T-helper 2 cell treated with Interferon-gamma antibody and Interleukin-4, amounts not matched to agents 100 ng/mL and 5 ng/mL, for 36 hours (primary cell): ENCODE measurements around the gene CYP26A1. TPM values are rescaled to one million over a fixed set of nuclear protein-coding genes. Genes with fewer than 3 reads are reported as not detected.

Experiments
- intact Hi-C: fragments of 100-400 bp; cut with micrococcal nuclease; formaldehyde crosslinking; loops from one replicate; pipeline ENCODE4 v1.15.1; 2023
- total RNA-seq: library from RNA; stranded (reverse); gene quantifications from 2 replicates; pipeline ENCODE4 v1.2.3, GENCODE V29; 2022

Gene CYP26A1
- total RNA-seq, 1 donor from 2014 or later, result not detected

DNA sequence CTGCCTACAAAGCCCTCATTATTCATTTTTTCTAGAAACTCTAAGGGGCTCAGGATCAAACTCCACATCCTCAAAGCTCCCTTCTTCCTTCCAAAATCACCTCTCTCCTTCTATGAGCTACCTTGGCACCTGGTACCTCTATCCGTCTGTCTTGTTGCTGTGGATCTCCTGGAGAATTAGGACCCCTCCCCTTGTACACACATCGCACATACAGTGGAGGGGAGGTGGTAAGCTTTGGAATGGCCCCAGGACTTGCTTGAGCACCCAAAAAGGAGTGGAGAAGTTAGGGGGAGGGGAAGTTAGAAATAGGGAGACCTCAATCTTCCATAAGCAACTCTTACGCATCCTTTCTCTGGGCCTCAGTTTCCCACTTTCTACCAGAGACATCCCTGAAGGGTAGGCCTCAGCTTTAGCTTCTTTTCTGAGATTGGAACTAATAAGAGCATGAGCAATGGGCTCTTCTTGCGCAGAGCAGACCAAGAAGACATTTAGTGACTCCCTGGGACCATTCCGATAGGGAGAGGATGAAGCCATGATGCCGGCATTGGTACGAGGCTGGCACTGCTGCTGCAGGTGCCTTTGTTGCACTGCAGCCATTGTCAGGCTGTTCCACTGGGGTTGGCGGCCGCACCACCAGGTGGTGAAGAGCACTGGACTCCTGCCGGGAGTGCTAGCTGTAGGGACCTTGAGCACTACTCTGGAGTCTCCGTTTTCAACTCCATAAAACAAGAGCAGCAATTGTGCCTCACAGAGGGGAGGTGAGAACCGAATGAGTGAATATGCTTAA, 8.6 kb upstream of the CYP26A1 start:
- intact Hi-C loops, result loop anchor here (5.0 kb wide), 1 partner anchor 373 kb away; no protein-coding TSS in a partner anchor

DNA sequence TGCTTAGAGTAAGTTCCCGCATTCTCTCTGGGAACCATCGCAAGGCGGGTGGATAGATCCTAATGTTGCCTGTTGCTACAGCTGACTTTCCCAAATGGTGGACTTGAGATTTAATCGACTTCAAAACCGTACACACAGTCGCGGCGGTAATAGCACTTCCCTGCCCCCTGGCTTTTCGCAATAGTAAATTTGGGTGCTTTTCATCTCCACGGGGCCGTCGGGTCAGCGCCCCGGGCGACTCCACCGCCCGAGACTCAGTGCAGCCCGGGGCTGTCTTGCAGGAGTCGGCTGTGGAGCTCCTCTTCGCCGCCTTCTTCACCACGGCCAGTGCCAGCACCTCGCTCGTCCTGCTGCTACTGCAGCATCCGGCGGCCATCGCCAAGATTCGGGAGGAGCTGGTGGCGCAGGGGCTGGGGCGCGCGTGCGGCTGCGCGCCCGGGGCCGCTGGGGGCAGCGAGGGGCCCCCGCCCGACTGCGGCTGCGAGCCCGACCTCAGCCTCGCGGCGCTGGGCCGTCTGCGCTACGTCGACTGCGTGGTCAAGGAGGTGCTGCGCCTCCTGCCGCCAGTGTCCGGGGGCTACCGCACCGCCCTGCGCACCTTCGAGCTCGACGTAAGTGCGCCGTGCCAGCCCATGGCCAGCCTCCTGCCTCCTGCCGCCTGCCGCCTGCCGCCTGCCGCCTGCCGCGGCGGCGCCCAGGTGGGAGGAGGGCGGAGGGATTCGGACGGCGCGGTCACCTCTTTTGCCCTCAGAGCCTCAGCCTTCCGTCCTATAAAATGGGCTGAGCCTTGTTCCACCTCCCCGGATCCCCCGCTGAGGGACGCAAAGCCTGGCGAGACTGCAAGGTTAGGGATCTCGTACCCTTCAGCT, 7.8 kb upstream of the CYP26A1 start:
- intact Hi-C loops, result loop anchor here (5.0 kb wide), 1 partner anchor 374 kb away; no protein-coding TSS in a partner anchor

DNA sequence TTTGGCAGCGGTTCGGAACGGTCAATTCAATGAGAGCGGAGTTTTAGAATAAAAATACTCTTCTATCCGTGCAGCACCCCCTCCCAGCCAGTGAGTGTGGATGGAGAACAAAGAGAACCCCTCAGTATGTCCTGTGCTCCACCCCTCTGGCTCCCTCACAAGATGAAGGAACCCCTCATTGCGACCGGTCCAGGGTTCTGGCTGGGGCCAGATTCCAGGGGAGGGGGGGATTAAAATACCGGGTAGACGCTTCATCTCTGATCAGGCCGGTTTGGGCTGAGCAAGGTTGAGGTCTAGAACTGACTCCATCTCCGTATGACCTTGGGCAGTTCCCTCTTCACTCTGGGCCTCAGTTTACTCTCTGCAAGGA, 7.2 kb upstream of the CYP26A1 start:
- intact Hi-C loops, result loop anchor here (5.0 kb wide), 1 partner anchor 374 kb away; no protein-coding TSS in a partner anchor

DNA sequence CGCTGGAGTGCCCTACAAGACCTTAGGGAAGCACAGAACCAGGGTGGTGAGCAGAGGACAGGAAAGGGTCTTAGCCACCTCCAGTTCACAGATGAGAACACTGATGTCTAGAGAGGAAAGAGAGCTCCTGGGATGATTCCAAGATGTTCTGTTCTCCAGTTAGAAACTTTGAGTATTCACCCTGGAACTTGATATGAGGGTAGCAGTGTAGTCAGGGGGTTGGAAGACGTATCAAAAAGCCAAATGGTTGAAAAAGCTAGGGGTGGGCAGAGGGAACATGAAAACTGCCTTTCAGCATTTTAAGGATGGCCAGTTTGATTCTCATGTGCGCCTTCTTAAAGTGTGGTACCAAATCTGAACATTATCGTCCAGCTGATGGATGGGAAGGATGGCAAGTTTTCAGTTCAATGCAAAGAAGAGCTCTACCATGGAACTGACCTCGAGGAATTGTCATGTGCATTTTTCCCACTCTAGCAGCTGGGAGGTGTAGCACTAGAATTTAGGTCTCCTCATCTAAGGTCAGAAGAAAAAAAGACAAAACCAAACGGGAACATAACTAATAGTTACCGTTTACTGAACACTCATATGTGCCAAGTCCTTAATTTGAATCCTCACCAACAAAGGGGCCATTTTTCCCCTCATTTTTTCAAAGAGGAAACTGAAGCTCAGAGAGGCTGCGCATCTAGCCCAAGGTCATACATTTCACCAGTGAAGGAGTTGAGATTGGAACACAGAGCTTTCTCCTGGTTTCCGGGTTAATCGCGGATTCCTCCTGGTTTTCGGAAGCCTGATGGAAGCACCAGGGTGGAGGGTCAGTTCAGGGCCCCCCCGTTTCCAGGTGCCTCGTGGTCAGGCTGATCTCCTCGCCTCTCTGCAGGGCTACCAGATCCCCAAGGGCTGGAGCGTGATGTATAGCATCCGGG, 6.0 kb upstream of the CYP26A1 start:
- intact Hi-C loops, result loop anchor here (5.0 kb wide), 1 partner anchor 375 kb away; no protein-coding TSS in a partner anchor

DNA sequence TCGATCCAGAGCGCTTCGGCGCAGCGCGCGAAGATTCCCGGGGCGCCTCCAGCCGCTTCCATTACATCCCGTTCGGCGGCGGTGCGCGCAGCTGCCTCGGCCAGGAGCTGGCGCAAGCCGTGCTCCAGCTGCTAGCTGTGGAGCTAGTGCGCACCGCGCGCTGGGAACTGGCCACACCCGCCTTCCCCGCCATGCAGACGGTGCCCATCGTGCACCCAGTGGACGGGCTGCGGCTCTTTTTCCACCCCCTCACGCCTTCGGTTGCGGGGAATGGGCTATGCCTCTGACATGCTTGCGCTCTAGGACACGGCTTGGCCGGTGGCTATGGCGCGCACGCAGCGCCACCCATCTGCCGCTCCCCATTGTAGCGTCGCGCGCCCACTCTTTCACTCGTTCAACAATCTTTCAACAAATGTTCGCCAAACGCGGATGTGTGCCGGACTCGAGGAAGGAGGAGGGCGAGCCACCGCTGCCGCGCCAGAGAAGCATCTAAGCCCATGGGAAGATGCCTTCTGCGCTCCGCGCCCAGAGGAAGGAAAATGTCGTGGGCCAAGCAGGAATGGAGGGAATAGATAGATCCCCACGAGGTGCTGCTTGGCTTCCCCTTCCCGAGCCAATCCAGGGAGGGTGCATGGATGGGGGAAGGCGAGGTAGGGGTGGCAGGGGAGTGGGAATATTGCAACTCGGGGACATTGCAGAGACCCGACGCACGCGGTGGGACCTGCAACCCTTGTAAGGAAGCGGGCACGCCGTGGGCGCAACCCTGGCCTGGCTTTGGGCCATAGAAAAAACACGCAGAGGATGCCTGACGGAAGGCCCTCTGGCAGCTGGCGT, 5.1 kb upstream of the CYP26A1 start:
- intact Hi-C loops, result loop anchor here (5.0 kb wide), 1 partner anchor 376 kb away; no protein-coding TSS in a partner anchor

DNA sequence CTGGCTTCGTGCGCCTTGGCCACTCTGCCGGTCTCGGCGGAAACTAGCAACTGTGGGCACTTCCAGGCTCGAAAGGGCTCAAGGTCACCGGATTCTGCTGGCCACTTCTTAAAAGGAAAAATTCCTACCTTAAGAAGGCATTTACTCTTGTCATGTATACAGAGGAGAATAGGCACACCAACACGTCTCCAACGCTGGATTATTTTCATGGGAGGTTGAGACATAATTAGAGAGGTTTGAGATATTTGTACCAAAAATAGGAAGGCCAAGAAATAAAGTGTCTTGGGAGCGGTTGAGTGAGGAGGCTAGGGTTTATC, 4.5 kb upstream of the CYP26A1 start:
- intact Hi-C loops, result loop anchor here (5.0 kb wide), 1 partner anchor 377 kb away; no protein-coding TSS in a partner anchor

DNA sequence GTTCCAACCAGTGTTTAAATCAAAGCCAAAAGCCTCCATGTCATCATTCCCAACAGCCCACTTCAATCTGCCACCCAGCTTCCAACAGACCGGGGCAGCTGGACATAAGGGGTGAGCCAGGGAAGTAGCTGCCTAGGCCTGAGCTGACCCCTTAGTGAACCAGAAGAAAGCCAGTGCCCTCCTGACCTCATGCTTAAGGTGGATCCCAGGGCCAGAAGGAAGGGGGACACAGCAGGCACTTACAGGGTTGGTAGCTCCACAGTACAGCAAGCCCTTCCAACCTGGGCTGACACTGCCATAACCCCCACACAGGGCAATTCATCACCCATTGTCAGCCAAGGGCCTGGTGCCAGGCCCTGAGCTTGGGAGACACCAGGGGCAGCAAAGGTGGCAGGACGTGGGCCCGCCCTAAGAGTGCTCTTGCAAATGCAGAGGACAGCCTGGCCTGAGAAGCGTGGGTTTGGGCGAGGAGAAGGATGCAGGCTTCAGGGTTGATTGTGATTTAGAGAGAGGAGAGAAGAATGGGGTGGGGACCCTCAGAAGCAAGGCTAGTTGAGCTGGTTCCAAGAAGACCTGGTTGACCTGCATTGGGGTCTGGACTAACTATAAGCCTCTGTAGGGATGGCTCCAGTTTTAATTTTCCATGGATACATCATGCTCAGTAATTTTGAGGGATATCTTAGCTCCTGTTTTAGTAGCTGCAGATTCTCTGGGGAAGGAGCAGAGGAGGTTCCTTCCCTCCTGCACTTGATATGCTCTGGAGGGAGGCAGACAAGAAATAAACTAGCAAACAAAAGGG, 3.1 kb upstream of the CYP26A1 start:
- intact Hi-C loops, result loop anchor here (10.0 kb wide), 1 partner anchor 414 kb away; the partner anchor contains the start of gene MYOF

DNA sequence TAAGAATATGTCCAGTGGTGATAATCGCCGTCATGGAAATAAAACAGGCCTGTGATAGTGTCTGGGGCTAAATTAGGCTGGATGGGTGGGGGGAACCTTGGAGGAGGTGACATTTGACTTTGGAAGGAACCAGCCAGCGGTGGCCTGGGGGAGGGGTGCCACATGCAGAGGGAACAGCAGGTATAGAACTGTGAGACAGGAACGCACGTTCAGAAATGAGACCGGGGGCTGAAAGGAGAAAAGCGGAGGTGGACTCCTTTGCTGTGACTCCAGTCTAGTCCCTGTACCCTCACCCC, 2.6 kb upstream of the CYP26A1 start:
- intact Hi-C loops, result loop anchor here (10.0 kb wide), 1 partner anchor 414 kb away; the partner anchor contains the start of gene MYOF

DNA sequence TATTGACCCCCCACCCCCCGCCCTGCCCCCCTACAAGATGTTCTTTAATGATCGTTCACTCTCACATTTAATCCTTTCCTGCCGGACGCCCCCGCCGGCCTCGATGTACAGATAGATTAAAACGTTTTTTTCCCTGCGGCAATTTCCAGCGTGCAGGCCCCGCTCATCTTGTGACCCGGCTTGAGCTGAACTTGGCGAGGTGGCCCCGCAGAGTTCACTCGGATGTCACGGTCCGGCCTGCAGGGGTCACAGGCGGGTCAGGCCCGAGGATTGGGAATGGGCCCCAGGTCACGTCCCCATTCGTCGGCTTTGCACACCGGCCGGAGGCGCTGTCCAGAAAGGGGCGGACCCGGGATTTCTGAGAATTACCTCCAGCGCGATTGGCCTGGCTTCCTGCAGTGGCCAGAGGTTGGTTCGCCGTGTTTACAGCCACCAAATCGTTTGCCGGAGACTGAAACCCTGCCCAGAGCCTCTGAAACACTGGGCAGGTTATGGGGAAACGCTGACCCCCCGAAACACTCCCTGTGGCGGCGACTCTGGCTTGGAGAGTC, 1.9 kb upstream of the CYP26A1 start:
- intact Hi-C loops, result loop anchor here (1.0 to 10.0 kb wide), 2 partner anchors 9 to 413 kb away; partner anchors contain the start of gene MYOF

DNA sequence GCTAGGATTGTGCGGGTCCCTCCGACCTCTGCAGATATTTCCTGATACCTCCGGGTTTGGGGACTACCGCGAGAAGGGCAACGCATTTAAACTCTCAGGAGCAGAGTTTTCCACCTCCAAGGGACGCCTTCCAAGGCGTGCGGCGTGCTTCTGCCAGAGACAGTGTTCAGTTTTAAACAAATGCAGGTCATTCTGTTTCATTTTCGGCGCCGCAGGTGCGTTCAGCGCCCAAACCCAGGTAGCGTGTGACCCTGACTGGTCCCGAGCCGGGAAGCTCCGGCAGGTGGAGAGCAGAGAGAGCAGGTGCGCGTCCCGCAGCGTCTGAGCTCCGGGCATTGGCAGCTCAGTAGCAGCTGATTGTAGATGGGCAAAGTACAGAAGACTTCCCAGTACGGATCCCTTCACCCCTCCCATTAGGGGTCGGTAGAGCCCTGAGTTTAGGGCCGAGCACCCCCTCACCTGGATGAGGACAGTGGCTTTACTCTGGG, 1.4 kb upstream of the CYP26A1 start:
- intact Hi-C loops, result loop anchor here (1.0 to 10.0 kb wide), 2 partner anchors 10 to 413 kb away; partner anchors contain the start of gene MYOF

DNA sequence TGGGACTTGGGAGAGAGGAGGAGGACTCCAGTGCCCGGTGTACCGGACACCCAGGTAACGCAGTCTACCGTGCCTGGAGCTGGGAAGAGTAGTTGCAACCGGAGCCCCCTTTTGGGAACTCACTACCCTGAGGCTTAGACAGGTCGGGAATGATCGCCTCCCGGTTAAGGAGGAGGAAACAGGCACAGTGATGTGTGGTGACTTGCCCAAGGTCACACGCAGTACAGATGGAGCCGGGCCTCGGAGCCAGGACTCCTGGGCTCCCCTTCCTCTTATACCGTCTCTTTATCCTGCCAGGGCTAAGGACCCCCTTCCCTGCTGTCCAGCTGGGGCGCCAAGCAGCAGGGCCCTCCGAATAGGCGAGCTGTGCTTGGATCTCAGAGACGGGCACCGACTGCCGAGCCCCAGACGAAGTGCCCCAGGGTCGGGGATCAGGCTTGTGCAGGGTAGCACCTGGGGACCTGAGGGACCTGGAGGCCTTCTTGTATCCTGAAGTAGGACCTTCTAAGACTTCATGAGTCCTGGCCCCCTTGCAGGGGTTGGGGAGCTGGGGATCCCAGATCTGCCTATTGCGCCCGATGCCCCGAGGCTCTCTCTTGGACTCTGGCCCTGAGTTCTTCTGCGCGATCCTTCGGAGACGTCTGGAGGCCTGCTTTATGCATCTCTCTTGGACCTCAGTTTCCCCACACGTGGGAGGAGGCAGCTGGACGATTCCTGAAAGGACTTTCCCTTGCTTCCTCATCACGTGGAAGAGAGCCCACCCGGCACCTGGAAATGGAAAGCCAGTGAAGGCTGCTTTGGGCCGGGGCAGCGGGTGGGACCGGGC, 767 bp upstream of the CYP26A1 start:
- intact Hi-C loops, result loop anchor here (1.0 to 10.0 kb wide), 2 partner anchors 11 to 412 kb away; partner anchors contain the start of gene MYOF

DNA sequence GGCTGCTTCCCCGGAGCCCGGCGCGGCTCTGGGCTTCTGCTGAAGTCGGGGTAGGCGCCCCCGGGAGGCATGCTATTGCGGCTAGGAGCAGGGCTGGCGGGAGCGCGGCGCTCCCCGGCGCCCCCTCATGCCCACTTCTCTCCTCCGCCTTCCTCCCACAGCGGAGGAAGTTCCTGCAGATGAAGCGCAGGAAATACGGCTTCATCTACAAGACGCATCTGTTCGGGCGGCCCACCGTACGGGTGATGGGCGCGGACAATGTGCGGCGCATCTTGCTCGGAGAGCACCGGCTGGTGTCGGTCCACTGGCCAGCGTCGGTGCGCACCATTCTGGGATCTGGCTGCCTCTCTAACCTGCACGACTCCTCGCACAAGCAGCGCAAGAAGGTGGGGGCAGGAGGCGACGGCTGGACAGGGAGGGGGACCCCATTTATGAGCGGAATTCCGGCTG, 479 bp downstream of the CYP26A1 start:
- intact Hi-C loops, result loop anchor here (10.0 kb wide), 1 partner anchor 411 kb away; the partner anchor contains the start of gene MYOF

DNA sequence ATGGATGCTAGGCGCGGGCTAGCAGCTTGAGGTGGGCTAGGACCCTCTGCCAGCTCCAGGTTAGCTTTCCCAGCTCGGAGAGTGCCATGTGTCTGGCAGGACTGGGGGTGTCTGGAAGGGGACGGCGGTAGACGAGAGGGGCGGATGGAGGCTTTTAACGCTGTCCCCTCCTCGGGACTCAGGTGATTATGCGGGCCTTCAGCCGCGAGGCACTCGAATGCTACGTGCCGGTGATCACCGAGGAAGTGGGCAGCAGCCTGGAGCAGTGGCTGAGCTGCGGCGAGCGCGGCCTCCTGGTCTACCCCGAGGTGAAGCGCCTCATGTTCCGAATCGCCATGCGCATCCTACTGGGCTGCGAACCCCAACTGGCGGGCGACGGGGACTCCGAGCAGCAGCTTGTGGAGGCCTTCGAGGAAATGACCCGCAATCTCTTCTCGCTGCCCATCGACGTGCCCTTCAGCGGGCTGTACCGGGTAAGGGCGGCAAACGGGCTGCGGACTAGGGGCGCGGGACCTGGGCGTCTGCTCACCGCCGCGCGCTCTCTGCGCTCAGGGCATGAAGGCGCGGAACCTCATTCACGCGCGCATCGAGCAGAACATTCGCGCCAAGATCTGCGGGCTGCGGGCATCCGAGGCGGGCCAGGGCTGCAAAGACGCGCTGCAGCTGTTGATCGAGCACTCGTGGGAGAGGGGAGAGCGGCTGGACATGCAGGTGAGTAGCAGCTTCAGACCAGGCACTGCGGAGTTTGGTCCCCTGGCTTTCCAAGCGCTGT, 1.1 kb downstream of the CYP26A1 start:
- intact Hi-C loops, result loop anchor here (10.0 kb wide), 1 partner anchor 410 kb away; the partner anchor contains the start of gene MYOF

DNA sequence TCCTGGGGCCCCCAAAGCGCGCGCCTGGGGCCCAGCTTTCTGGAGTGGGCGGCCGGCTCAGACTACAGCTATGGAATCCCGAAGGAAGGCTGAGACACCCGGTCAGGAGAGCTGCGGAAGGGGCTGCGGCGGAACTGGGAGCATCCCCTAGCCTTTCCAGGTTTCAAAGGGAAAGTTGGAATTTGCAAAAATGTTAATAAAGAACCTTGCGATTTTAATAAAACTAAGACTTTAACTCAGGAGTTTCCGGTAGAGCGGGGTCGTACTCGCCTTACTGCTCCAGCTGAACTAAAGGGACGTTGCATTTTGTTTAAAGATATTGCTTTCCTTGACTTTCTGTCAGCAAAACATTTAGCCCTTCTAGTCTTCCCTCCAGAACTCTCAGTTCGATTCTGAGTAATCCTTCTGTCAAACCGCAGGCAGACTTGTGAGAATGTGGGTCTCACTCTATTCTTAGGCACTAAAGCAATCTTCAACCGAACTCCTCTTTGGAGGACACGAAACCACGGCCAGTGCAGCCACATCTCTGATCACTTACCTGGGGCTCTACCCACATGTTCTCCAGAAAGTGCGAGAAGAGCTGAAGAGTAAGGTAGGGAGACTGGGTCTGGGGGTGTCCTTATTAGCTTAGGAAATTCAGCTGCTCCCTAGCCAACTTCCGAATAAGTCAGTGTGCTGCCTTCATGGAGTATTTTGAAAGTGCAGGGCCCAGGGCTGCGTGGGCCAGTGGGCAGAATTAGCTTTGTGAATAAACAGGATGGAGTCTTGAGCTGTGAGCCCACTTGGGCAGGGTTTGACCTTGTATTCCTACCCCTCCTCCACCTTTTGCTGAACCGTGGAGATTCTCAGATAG, 1.9 kb downstream of the CYP26A1 start:
- intact Hi-C loops, result loop anchor here (10.0 kb wide), 1 partner anchor 409 kb away; the partner anchor contains the start of gene MYOF

DNA sequence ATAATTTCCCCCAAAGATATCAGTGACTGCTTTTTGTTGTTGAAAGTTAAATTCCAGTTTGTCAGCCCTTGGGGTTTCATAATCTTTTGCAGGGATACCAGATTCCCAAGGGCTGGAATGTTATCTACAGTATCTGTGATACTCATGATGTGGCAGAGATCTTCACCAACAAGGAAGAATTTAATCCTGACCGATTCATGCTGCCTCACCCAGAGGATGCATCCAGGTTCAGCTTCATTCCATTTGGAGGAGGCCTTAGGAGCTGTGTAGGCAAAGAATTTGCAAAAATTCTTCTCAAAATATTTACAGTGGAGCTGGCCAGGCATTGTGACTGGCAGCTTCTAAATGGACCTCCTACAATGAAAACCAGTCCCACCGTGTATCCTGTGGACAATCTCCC, 3.2 kb downstream of the CYP26A1 start:
- intact Hi-C loops, result loop anchor here (10.0 kb wide), 1 partner anchor 408 kb away; the partner anchor contains the start of gene MYOF
